ENCODE measurements around the gene BASP1. TPM values are rescaled to one million over a fixed set of nuclear protein-coding genes. Genes with fewer than 3 reads are reported as not detected.

BASP1 gene
- total and polyA plus RNA-seq, 10 of the 15 experiments (the other 5 are each of a cell fraction or from before 2014, with no cell fraction given): 27.3 to 190 (median 102) TPM

DNA sequence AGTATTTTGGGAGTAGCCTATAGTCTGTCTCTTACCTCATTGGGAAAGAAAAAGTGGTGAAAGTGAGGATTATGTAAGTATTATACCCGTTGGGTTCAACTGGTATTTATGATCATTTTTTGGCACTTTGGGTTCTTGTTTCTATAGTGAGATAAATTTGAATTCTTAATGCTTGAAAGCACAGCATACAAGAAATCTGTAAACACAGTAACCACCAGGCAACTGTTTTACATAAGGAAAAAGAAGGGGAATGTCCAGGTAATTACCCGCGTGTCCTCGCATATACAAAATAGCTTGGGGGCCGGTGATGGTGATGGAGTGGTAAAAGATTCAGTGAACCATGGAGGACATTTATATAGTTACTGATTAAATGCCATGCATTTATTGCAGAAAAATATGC is 60.5 kb downstream of the BASP1 start (continued):
- TF ChIP-seq BCL3 (IDR thresholded peaks at IDR 0.05; ENCODE audit: borderline replicate concordance, insufficient read depth, low read depth, low read length, poor library complexity, severe bottlenecking) (peak; percentile 62), SREBF1 (IDR thresholded peaks at IDR 0.05; ENCODE audit: low read length) (no peak), CREB1 (IDR thresholded peaks at IDR 0.05; ENCODE audit: low read depth) (peak; percentile 26; the same call in 1 of the 2 replicates), CBFB (IDR thresholded peaks at IDR 0.05; ENCODE audit: low read depth) (no peak), BRCA1 (IDR thresholded peaks at IDR 0.05; ENCODE audit: low read depth, low read length) (no peak), RBBP5 (conservative IDR thresholded peaks at IDR 0.05) (no peak), SREBF2 (IDR thresholded peaks at IDR 0.05; ENCODE audit: low read length) (no peak), BHLHE40 (IDR thresholded peaks at IDR 0.05; ENCODE audit: borderline replicate concordance in 1 of 2, low read depth in 2 of 2, low read length in 1 of 2) (peak in 1 of 2 experiments; percentile 34; a peak in 2 of 4 replicates), ATF3 (IDR thresholded peaks at IDR 0.05; ENCODE audit: borderline replicate concordance, extremely low read depth, low read depth, low read length) (no peak), BACH1 (IDR thresholded peaks at IDR 0.05; ENCODE audit: borderline replicate concordance) (peak; percentile 22; the same call in 1 of the 2 replicates), ZNF687 (IDR thresholded peaks at IDR 0.05) (no peak), NBN (IDR thresholded peaks at IDR 0.05) (no peak)
- TF ChIP-seq, protein P1, sequence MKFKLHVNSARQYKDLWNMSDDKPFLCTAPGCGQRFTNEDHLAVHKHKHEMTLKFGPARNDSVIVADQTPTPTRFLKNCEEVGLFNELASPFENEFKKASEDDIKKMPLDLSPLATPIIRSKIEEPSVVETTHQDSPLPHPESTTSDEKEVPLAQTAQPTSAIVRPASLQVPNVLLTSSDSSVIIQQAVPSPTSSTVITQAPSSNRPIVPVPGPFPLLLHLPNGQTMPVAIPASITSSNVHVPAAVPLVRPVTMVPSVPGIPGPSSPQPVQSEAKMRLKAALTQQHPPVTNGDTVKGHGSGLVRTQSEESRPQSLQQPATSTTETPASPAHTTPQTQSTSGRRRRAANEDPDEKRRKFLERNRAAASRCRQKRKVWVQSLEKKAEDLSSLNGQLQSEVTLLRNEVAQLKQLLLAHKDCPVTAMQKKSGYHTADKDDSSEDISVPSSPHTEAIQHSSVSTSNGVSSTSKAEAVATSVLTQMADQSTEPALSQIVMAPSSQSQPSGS (IDR thresholded peaks at IDR 0.05; ENCODE audit: low read length): peak; percentile 59
- TF ChIP-seq, protein P2, sequence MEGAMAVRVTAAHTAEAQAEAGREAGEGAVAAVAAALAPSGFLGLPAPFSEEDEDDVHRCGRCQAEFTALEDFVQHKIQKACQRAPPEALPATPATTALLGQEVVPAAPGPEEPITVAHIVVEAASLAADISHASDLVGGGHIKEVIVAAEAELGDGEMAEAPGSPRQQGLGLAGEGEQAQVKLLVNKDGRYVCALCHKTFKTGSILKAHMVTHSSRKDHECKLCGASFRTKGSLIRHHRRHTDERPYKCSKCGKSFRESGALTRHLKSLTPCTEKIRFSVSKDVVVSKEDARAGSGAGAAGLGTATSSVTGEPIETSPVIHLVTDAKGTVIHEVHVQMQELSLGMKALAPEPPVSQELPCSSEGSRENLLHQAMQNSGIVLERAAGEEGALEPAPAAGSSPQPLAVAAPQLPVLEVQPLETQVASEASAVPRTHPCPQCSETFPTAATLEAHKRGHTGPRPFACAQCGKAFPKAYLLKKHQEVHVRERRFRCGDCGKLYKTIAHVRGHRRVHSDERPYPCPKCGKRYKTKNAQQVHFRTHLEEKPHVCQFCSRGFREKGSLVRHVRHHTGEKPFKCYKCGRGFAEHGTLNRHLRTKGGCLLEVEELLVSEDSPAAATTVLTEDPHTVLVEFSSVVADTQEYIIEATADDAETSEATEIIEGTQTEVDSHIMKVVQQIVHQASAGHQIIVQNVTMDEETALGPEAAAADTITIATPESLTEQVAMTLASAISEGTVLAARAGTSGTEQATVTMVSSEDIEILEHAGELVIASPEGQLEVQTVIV (IDR thresholded peaks at IDR 0.05; ENCODE audit: borderline replicate concordance, partially characterized antibody): no peak
- TF ChIP-seq, protein P3, sequence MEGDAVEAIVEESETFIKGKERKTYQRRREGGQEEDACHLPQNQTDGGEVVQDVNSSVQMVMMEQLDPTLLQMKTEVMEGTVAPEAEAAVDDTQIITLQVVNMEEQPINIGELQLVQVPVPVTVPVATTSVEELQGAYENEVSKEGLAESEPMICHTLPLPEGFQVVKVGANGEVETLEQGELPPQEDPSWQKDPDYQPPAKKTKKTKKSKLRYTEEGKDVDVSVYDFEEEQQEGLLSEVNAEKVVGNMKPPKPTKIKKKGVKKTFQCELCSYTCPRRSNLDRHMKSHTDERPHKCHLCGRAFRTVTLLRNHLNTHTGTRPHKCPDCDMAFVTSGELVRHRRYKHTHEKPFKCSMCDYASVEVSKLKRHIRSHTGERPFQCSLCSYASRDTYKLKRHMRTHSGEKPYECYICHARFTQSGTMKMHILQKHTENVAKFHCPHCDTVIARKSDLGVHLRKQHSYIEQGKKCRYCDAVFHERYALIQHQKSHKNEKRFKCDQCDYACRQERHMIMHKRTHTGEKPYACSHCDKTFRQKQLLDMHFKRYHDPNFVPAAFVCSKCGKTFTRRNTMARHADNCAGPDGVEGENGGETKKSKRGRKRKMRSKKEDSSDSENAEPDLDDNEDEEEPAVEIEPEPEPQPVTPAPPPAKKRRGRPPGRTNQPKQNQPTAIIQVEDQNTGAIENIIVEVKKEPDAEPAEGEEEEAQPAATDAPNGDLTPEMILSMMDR (IDR thresholded peaks at IDR 0.05 in 2 of 3, conservative IDR thresholded peaks at IDR 0.05 in 1 of 3; ENCODE audit: control insufficient read depth in 2 of 3, extremely low read depth in 1 of 3, insufficient read depth in 1 of 3, low read depth in 3 of 3, low read length in 3 of 3): no peak
- TF ChIP-seq, protein P4, sequence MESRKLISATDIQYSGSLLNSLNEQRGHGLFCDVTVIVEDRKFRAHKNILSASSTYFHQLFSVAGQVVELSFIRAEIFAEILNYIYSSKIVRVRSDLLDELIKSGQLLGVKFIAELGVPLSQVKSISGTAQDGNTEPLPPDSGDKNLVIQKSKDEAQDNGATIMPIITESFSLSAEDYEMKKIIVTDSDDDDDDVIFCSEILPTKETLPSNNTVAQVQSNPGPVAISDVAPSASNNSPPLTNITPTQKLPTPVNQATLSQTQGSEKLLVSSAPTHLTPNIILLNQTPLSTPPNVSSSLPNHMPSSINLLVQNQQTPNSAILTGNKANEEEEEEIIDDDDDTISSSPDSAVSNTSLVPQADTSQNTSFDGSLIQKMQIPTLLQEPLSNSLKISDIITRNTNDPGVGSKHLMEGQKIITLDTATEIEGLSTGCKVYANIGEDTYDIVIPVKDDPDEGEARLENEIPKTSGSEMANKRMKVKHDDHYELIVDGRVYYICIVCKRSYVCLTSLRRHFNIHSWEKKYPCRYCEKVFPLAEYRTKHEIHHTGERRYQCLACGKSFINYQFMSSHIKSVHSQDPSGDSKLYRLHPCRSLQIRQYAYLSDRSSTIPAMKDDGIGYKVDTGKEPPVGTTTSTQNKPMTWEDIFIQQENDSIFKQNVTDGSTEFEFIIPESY (IDR thresholded peaks at IDR 0.05): no peak
